ENCODE measurements around the gene ROBO1.

DNA sequence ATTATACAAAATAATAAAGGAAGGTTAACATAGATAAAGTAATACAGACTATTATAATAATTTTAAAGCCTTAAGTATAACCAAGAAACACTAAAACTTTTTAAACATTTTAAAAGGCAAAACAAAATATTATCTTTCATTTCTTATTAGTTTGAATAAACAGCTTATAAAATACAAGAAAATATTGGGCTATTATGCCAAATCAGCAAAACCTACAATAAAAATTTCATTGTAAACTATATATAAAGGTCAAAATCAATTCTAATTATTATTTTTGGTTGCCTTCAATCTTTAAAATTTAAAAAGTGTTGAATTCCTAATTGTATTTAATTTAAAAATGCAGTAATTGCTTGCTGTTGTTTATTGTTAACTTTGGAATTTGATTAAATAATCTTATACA is 430.0 kb downstream of the ROBO1 start:
- TF ChIP-seq EZH2 (IDR thresholded peaks at IDR 0.05; ENCODE audit: borderline replicate concordance, low read depth, low read length, poor library complexity, severe bottlenecking), result no peak
- TF ChIP-seq, protein P1, sequence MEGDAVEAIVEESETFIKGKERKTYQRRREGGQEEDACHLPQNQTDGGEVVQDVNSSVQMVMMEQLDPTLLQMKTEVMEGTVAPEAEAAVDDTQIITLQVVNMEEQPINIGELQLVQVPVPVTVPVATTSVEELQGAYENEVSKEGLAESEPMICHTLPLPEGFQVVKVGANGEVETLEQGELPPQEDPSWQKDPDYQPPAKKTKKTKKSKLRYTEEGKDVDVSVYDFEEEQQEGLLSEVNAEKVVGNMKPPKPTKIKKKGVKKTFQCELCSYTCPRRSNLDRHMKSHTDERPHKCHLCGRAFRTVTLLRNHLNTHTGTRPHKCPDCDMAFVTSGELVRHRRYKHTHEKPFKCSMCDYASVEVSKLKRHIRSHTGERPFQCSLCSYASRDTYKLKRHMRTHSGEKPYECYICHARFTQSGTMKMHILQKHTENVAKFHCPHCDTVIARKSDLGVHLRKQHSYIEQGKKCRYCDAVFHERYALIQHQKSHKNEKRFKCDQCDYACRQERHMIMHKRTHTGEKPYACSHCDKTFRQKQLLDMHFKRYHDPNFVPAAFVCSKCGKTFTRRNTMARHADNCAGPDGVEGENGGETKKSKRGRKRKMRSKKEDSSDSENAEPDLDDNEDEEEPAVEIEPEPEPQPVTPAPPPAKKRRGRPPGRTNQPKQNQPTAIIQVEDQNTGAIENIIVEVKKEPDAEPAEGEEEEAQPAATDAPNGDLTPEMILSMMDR (conservative IDR thresholded peaks at IDR 0.05; ENCODE audit: low read depth, low read length), result no peak

All from A673 (cell line).